SK-N-SH (cell line): Measurements from ENCODE around the gene TELO2. TPM values are rescaled to one million over a fixed set of nuclear protein-coding genes. Genes with fewer than 3 reads are reported as not detected.

Experiments
- CTCF ChIA-PET: fragments of 300-600, 350-600 bp; formaldehyde crosslinking; extraction: SDS; loops from one replicate; lab custom pipeline; 2021; lab: Yijun Ruan, JAX
- POLR2A ChIA-PET: fragments of 350-600 bp; sonication (Branson Sonifier 250); formaldehyde crosslinking; extraction: SDS; loops from one replicate; lab custom pipeline; 2020; ENCODE audit warnings: antibody characterized with exemption, inconsistent platforms; lab: Yijun Ruan, JAX
- DNase-seq: peaks from one replicate; pipeline ENCODE4 v3.0.0; 2012
- H2AFZ ChIP-seq: fragments of 200-600 bp; sonication (generic); 2 replicates; pipeline ENCODE4 v1.8.1; 2016; ENCODE audit warnings: antibody characterized with exemption, mild to moderate bottlenecking, low read depth
- H3F3A ChIP-seq: fragments of 200-600 bp; sonication (generic); replicated peaks from 2 replicates; pipeline ENCODE3; 2016; ENCODE audit warnings: antibody characterized with exemption, mild to moderate bottlenecking; ENCODE audit not compliant: insufficient read depth
- H3K27ac ChIP-seq, 2 experiments: fragments of 200-500 bp in 1 of 2; fragments of 200-600 bp in 1 of 2; sonication (Bioruptor generic) in 1 of 2; sonication (generic), shearing (Covaris generic) in 1 of 2; 2 replicates each; pipeline versions ENCODE4 v1.5.1 to v1.6.1; 2014 to 2016; ENCODE audit warnings: low read depth in 2 of 2, inconsistent platforms in 1 of 2, low read length in 1 of 2, mild to moderate bottlenecking in 1 of 2, mixed read lengths in 1 of 2
- H3K27me3 ChIP-seq: fragments of 200-600 bp; sonication (generic), shearing (Covaris generic); 2 replicates; pipeline ENCODE4 v1.6.1; 2016; ENCODE audit warnings: mixed run types; ENCODE audit not compliant: insufficient read depth
- H3K36me3 ChIP-seq, 2 experiments: fragments of 200-500 bp in 1 of 2; fragments of 200-600 bp in 1 of 2; sonication (Bioruptor generic) in 1 of 2; sonication (generic) in 1 of 2; replicated peaks in 1 of 2; 2 replicates each; pipeline versions ENCODE3 to v1.5.1; 2014 to 2016; ENCODE audit warnings: low read length in 1 of 2, mild to moderate bottlenecking in 1 of 2; ENCODE audit not compliant: insufficient read depth in 2 of 2, control insufficient read depth in 1 of 2
- H3K4me1 ChIP-seq, 2 experiments: fragments of 200-500 bp in 1 of 2; fragments of 200-600 bp in 1 of 2; sonication (Bioruptor generic) in 1 of 2; sonication (generic), shearing (Covaris generic) in 1 of 2; 2 replicates each; pipeline versions ENCODE4 v1.5.1 to v1.6.1; 2014 to 2016; ENCODE audit warnings: low read depth in 1 of 2, low read length in 1 of 2, mixed run types in 1 of 2; ENCODE audit not compliant: insufficient read depth in 2 of 2, control insufficient read depth in 1 of 2
- H3K4me2 ChIP-seq: fragments of 200-600 bp; sonication (generic), shearing (Covaris generic); 2 replicates; pipeline ENCODE4 v1.6.1; 2017; ENCODE audit warnings: mixed run types
- H3K4me3 ChIP-seq, 2 experiments: fragments of 200-500 bp in 1 of 2; fragments of 200-600 bp in 1 of 2; sonication (Bioruptor generic) in 1 of 2; sonication (generic), shearing (Covaris generic) in 1 of 2; 2 replicates each; pipeline versions ENCODE4 v1.5.1 to v1.8.1; 2014 to 2016; ENCODE audit warnings: low read depth in 2 of 2, inconsistent platforms in 1 of 2, low read length in 1 of 2, mild to moderate bottlenecking in 1 of 2, mixed read lengths in 1 of 2, moderate library complexity in 1 of 2
- H3K79me2 ChIP-seq: fragments of 200-600 bp; sonication (generic); 2 replicates; pipeline ENCODE4 v1.8.1; 2017; ENCODE audit warnings: mild to moderate bottlenecking; ENCODE audit not compliant: insufficient read depth
- H3K9ac ChIP-seq: fragments of 200-600 bp; sonication (generic); 2 replicates; pipeline ENCODE4 v1.6.1; 2017; ENCODE audit warnings: mixed run types
- H3K9me2 ChIP-seq: fragments of 200-600 bp; sonication (generic); 2 replicates; pipeline ENCODE4 v1.6.1; 2017; ENCODE audit warnings: mixed run types
- H3K9me3 ChIP-seq: fragments of 200-600 bp; sonication (generic); 2 replicates; pipeline ENCODE4 v1.6.1; 2017; ENCODE audit warnings: mixed run types, mild to moderate bottlenecking, moderate library complexity
- H4K20me1 ChIP-seq: fragments of 200-600 bp; sonication (generic); 2 replicates; pipeline ENCODE4 v1.6.1; 2017; ENCODE audit warnings: mild to moderate bottlenecking, mixed run types; ENCODE audit not compliant: insufficient read depth
- ELF1 ChIP-seq: IDR thresholded peaks from 2 replicates; pipeline ENCODE4 v1.4.0; 2012
- EZH2phosphoT487 ChIP-seq: fragments of 200-600 bp; sonication (generic); IDR thresholded peaks from 2 replicates; pipeline ENCODE4 v1.6.1; 2017; ENCODE audit warnings: low read depth, mixed run types, mild to moderate bottlenecking, antibody characterized with exemption, moderate library complexity, borderline replicate concordance
- FOSL2 ChIP-seq: IDR thresholded peaks from 2 replicates; pipeline ENCODE4 v1.4.0; 2012; ENCODE audit warnings: low read depth, mild to moderate bottlenecking, moderate library complexity, borderline replicate concordance
- FOXJ3 ChIP-seq: sonication (generic); formaldehyde crosslinking; IDR thresholded peaks from 2 replicates; pipeline ENCODE4 v1.5.1; 2020; ENCODE audit warnings: mild to moderate bottlenecking, missing genetic modification reagents
- GABPA ChIP-seq: IDR thresholded peaks from 2 replicates; pipeline ENCODE4 v1.4.0; 2012; ENCODE audit warnings: low read depth, mild to moderate bottlenecking
- JUND ChIP-seq: IDR thresholded peaks from 2 replicates; pipeline ENCODE4 v1.4.0; 2012
- MEF2A ChIP-seq: IDR thresholded peaks from 2 replicates; pipeline ENCODE4 v1.4.0; 2012; ENCODE audit warnings: low read depth, borderline replicate concordance
- MXI1 ChIP-seq: IDR thresholded peaks from 2 replicates; pipeline ENCODE4 v1.6.1; 2012; ENCODE audit warnings: mild to moderate bottlenecking, low read depth, low read length, improper control_type of control experiment
- NFIC ChIP-seq: IDR thresholded peaks from 2 replicates; pipeline ENCODE4 v1.4.0; 2012; ENCODE audit warnings: borderline replicate concordance
- NRF1 ChIP-seq: IDR thresholded peaks from 2 replicates; pipeline ENCODE4 v1.6.1; 2012; ENCODE audit warnings: low read depth, mild to moderate bottlenecking, low read length
- RCOR1 ChIP-seq: fragments of 150-350 bp; IDR thresholded peaks from 2 replicates; pipeline ENCODE4 v1.6.1; 2017; ENCODE audit warnings: antibody characterized with exemption, low read length
- RFX5 ChIP-seq: IDR thresholded peaks from 2 replicates; pipeline ENCODE4 v1.6.1; 2012; ENCODE audit warnings: mild to moderate bottlenecking, improper control_type of control experiment, low read length
- SMC3 ChIP-seq: IDR thresholded peaks from 2 replicates; pipeline ENCODE4 v1.6.1; 2012; ENCODE audit warnings: low read depth, low read length, improper control_type of control experiment
- TAF1 ChIP-seq: IDR thresholded peaks from 2 replicates; pipeline ENCODE4 v1.6.1; 2012; ENCODE audit warnings: low read depth, mild to moderate bottlenecking, low read length, moderate library complexity, borderline replicate concordance
- TEAD4 ChIP-seq: IDR thresholded peaks from 2 replicates; pipeline ENCODE4 v1.4.0; 2012; ENCODE audit warnings: mild to moderate bottlenecking, borderline replicate concordance; ENCODE audit not compliant: insufficient read depth
- WGBS: methylation state at CpG from one replicate; pipeline ENCODE4 v1.1.6; 2017; ENCODE audit warnings: low lambda C conversion rate; 5-methylcytosine and 5-hydroxymethylcytosine counted together
- polyA plus RNA-seq, 3 experiments: library from polyadenylated mRNA; depleted of rRNA; stranded (reverse); fragments of >200 nt; gene quantifications; 2 replicates each; pipeline ENCODE4 v1.2.3, GENCODE V29; 2012
- TF ChIP-seq, protein P1 (sequence below): fragments of 150-350 bp; IDR thresholded peaks from 2 replicates; pipeline ENCODE4 v1.6.1; 2016; ENCODE audit warnings: mild to moderate bottlenecking, low read depth, low read length
- TF ChIP-seq, protein P2 (sequence below): fragments of 200-600 bp; sonication (generic); IDR thresholded peaks from 2 replicates; pipeline ENCODE4 v1.6.1; 2017; ENCODE audit warnings: antibody characterized with exemption, mild to moderate bottlenecking, moderate library complexity

TELO2 gene
- polyA plus RNA-seq, 1 of the 3 experiments (the other 2 are of a cell fraction) = 24.2 TPM

DNA sequence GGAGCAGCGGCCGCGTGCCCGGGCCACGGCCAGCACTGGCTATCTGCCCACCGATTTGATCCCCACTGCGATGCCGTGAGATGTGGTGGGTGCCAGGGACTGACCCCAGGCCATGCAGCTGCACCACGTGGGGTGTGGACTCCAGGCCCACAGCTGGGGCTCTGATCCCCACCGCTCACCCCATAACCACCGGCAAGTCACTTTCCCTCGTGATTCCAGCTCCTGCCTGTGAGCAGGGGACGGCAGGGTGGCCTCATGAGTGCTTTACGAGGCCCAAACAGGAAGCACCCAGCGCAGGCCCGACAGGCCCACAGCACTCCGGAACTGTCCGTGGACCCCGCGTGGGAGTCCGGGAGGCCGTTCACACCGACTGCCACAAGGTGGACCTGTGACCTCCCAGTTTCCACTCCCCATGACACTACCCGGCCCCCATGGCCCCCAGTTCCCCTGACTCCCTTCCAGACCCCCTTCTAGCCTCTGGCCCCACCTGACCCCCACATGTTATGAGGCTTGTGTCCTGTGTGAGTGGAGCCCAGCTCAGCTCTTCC is 5.0 kb upstream of the TELO2 start:
- Histone ChIP-seq H3K27ac (no peak overlapping the region), H2AFZ (no peak overlapping the region), H3K4me3 (no peak overlapping the region), H3K79me2 (no peaks in the 10 kb centered on the region), H3K9me3 (no peaks in the 10 kb centered on the region), H3K4me1 (peaks cover 0 to 9% of the 10 kb centered on the region in 2 experiments; a peak in 1 of 4 replicates), H3K9me2 (no peaks in the 10 kb centered on the region), H3K9ac (no peak overlapping the region), H3K27me3 (no peaks in the 10 kb centered on the region), H3K36me3 (no peaks in the 10 kb centered on the region), H4K20me1 (no peaks in the 10 kb centered on the region), H3K4me2 (no peak overlapping the region), H3F3A (no peaks in the 10 kb centered on the region)
- ChIA-PET CTCF (no interaction called here), POLR2A (no interaction called here)
- TF ChIP-seq TEAD4 (no peak), GABPA (no peak), MEF2A (no peak), RCOR1 (no peak), FOSL2 (no peak), NRF1 (no peak), MXI1 (no peak)
- no peak for DNase-seq
- 82% methylated on average over 19 of the region's 24 CpGs for WGBS

- H3K4me2 ChIP-seq = no peak within 1 kb of the TSS
- no peak within 1 kb of the TSS for H3K27ac ChIP-seq
- peaks cover 0 to 9% of the 10 kb centered on the region in 2 experiments; a peak in 1 of 4 replicates for H3K4me1 ChIP-seq
- H3K9ac ChIP-seq = no peak within 1 kb of the TSS
- no peaks in the 10 kb centered on the region for H3K9me2 ChIP-seq
- no peaks in the 10 kb centered on the region for H3K9me3 ChIP-seq
- no peak for DNase-seq
- no peaks in the 10 kb centered on the region for H3K36me3 ChIP-seq
- H3F3A ChIP-seq = no peaks in the 10 kb centered on the region
- no peak for TF ChIP-seq JUND
- no peak for TF ChIP-seq EZH2phosphoT487
- TF ChIP-seq RFX5 = no peak
- no peak for TF ChIP-seq MXI1
- TF ChIP-seq TAF1 = no peak
- TF ChIP-seq SMC3 = no peak
- TF ChIP-seq, protein P1, sequence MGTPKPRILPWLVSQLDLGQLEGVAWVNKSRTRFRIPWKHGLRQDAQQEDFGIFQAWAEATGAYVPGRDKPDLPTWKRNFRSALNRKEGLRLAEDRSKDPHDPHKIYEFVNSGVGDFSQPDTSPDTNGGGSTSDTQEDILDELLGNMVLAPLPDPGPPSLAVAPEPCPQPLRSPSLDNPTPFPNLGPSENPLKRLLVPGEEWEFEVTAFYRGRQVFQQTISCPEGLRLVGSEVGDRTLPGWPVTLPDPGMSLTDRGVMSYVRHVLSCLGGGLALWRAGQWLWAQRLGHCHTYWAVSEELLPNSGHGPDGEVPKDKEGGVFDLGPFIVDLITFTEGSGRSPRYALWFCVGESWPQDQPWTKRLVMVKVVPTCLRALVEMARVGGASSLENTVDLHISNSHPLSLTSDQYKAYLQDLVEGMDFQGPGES = no peak
- TF ChIP-seq MEF2A = no peak
- TF ChIP-seq ELF1 = no peak
- TF ChIP-seq FOSL2 = no peak
- no peak for TF ChIP-seq NFIC
- TF ChIP-seq TEAD4 = no peak
- TF ChIP-seq, protein P2, sequence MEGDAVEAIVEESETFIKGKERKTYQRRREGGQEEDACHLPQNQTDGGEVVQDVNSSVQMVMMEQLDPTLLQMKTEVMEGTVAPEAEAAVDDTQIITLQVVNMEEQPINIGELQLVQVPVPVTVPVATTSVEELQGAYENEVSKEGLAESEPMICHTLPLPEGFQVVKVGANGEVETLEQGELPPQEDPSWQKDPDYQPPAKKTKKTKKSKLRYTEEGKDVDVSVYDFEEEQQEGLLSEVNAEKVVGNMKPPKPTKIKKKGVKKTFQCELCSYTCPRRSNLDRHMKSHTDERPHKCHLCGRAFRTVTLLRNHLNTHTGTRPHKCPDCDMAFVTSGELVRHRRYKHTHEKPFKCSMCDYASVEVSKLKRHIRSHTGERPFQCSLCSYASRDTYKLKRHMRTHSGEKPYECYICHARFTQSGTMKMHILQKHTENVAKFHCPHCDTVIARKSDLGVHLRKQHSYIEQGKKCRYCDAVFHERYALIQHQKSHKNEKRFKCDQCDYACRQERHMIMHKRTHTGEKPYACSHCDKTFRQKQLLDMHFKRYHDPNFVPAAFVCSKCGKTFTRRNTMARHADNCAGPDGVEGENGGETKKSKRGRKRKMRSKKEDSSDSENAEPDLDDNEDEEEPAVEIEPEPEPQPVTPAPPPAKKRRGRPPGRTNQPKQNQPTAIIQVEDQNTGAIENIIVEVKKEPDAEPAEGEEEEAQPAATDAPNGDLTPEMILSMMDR = no peak
- no peak for TF ChIP-seq FOXJ3 (CRISPR knock-in tag)
- peaks cover 4% of the 10 kb centered on the region; the same call in 1 of the 2 replicates for H3K79me2 ChIP-seq
- ChIA-PET CTCF (interaction anchor here (1.0 kb wide), 1 partner anchor 236 kb away, joined by 3 read pairs; no protein-coding TSS in a partner anchor), POLR2A (no interaction called here)
- WGBS = 80% methylated on average over 19 of the region's 19 CpGs
- no peaks in the 10 kb centered on the region for H3K27me3 ChIP-seq
- H4K20me1 ChIP-seq = no peaks in the 10 kb centered on the region
- H3K4me3 ChIP-seq = no peak within 1 kb of the TSS
- no peak within 1 kb of the TSS for H2AFZ ChIP-seq
Measured at GRCh38 chr16:1488619-1489018, 4.5 kb upstream of the TELO2 start, which contains the start of gene PTX4. Gene PTX4, minus strand, starts transcription at chr16:1488944. Its CDS starts 35 bp downstream, at chr16:1488909.
